ENCODE data around the gene DCAF17. TPM values are rescaled to one million over a fixed set of nuclear protein-coding genes. Genes with fewer than 3 reads are reported as not detected.
A peak's percentile ranks its signal among the peaks of the same experiment; 100 is the strongest.

Gene DCAF17
- total and polyA plus RNA-seq, 2 experiments from 2014 or later: 10.6 to 14.4 TPM

- Histone ChIP-seq H2AFZ (no peak overlapping the region), H3K4me3 (no peak overlapping the region), H3K4me1 (ENCODE audit: insufficient read depth) (peaks cover 20% of the 10 kb centered on the region), H3K9me2 (ENCODE audit: insufficient read depth) (no peaks in the 10 kb centered on the region), H3K9me3 (ENCODE audit: low read depth) (no peaks in the 10 kb centered on the region), H3F3A (ENCODE audit: insufficient read depth) (no peaks in the 10 kb centered on the region), H3K27me3 (replicated peaks; ENCODE audit: insufficient read depth) (no peaks in the 10 kb centered on the region), H3K9ac (no peak overlapping the region), H3K36me3 (ENCODE audit: low read depth) (no peaks in the 10 kb centered on the region), H3K27ac (no peak overlapping the region), H3K79me2 (ENCODE audit: insufficient read depth) (peaks cover 43% of the 10 kb centered on the region), H3K4me2 (ENCODE audit: unreplicated experiment) (peak overlapping the region; percentile 8), H4K20me1 (ENCODE audit: insufficient read depth) (no peaks in the 10 kb centered on the region)
- TF ChIP-seq EZH2phosphoT487 (IDR thresholded peaks at IDR 0.05; ENCODE audit: insufficient read depth, low read depth) (no peak), EZH2 (IDR thresholded peaks at IDR 0.05; ENCODE audit: insufficient read depth, poor library complexity, severe bottlenecking) (no peak)
- WGBS, 2 experiments (ENCODE audit: low coverage in 1 of 2, low lambda C conversion rate in 2 of 2, missing lambda C conversion rate in 2 of 2): 76 to 85% methylated on average over 4 of the region's 4 CpGs
- peak; percentile 40 for DNase-seq
- in situ Hi-C loops (cut with MboI): loop anchor here (25.0 kb wide), 1 partner anchor 241 kb away; the partner anchor contains the start of gene TLK1
These were observed 31.0 kb upstream of the DCAF17 start for GRCh38 chr2:171402906-171403580.

GRCh38 chr2:171404261-171404660, 29.8 kb upstream of the DCAF17 start:
- TF ChIP-seq EZH2phosphoT487 (IDR thresholded peaks at IDR 0.05; ENCODE audit: insufficient read depth, low read depth) (no peak), EZH2 (IDR thresholded peaks at IDR 0.05; ENCODE audit: insufficient read depth, poor library complexity, severe bottlenecking) (no peak)
- Histone ChIP-seq H2AFZ (no peak overlapping the region), H4K20me1 (ENCODE audit: insufficient read depth) (no peaks in the 10 kb centered on the region), H3K79me2 (ENCODE audit: insufficient read depth) (peaks cover 51% of the 10 kb centered on the region), H3F3A (ENCODE audit: insufficient read depth) (no peaks in the 10 kb centered on the region), H3K9me2 (ENCODE audit: insufficient read depth) (no peaks in the 10 kb centered on the region), H3K9me3 (ENCODE audit: low read depth) (no peaks in the 10 kb centered on the region), H3K9ac (no peak overlapping the region), H3K27ac (peak overlapping the region; percentile 37), H3K27me3 (replicated peaks; ENCODE audit: insufficient read depth) (no peaks in the 10 kb centered on the region), H3K36me3 (ENCODE audit: low read depth) (no peaks in the 10 kb centered on the region), H3K4me1 (ENCODE audit: insufficient read depth) (peaks cover 20% of the 10 kb centered on the region), H3K4me3 (no peak overlapping the region), H3K4me2 (ENCODE audit: unreplicated experiment) (peak overlapping the region; percentile 51)
- in situ Hi-C loops (cut with MboI): loop anchor here (25.0 kb wide), 1 partner anchor 242 kb away; the partner anchor contains the start of gene TLK1
- DNase-seq: peak; percentile 84
- 56% methylated on average over 5 of the region's 5 CpGs for WGBS, 2 experiments (ENCODE audit: low coverage in 1 of 2, low lambda C conversion rate in 2 of 2, missing lambda C conversion rate in 2 of 2)

GRCh38 chr2:171404719-171405118, 29.3 kb upstream of the DCAF17 start:
- WGBS, 2 experiments (ENCODE audit: low coverage in 1 of 2, low lambda C conversion rate in 2 of 2, missing lambda C conversion rate in 2 of 2): 96 to 97% methylated on average over 2 of the region's 2 CpGs
- no peaks in the 10 kb centered on the region for H3K27me3 ChIP-seq (replicated peaks; ENCODE audit: insufficient read depth)
- H3K79me2 ChIP-seq (ENCODE audit: insufficient read depth): peaks cover 55% of the 10 kb centered on the region
- H2AFZ ChIP-seq: no peak overlapping the region
- H3K4me3 ChIP-seq: no peak overlapping the region
- H3K27ac ChIP-seq: peak overlapping the region; percentile 37
- TF ChIP-seq EZH2phosphoT487 (IDR thresholded peaks at IDR 0.05; ENCODE audit: insufficient read depth, low read depth): no peak
- no peak for TF ChIP-seq EZH2 (IDR thresholded peaks at IDR 0.05; ENCODE audit: insufficient read depth, poor library complexity, severe bottlenecking)
- in situ Hi-C loops (cut with MboI): loop anchor here (25.0 kb wide), 1 partner anchor 242 kb away; the partner anchor contains the start of gene TLK1
- no peak overlapping the region for H3K9ac ChIP-seq
- H3K36me3 ChIP-seq (ENCODE audit: low read depth): no peaks in the 10 kb centered on the region
- H3K4me2 ChIP-seq (ENCODE audit: unreplicated experiment): peak overlapping the region; percentile 51
- H3F3A ChIP-seq (ENCODE audit: insufficient read depth): no peaks in the 10 kb centered on the region
- no peaks in the 10 kb centered on the region for H4K20me1 ChIP-seq (ENCODE audit: insufficient read depth)
- H3K4me1 ChIP-seq (ENCODE audit: insufficient read depth): peaks cover 23% of the 10 kb centered on the region
- no peak for DNase-seq
- no peaks in the 10 kb centered on the region for H3K9me2 ChIP-seq (ENCODE audit: insufficient read depth)
- H3K9me3 ChIP-seq (ENCODE audit: low read depth): no peaks in the 10 kb centered on the region

GRCh38 chr2:171405546-171405945, 28.5 kb upstream of the DCAF17 start:
- no peaks in the 10 kb centered on the region for H4K20me1 ChIP-seq (ENCODE audit: insufficient read depth)
- H3F3A ChIP-seq (ENCODE audit: insufficient read depth): no peaks in the 10 kb centered on the region
- H3K79me2 ChIP-seq (ENCODE audit: insufficient read depth): peaks cover 63% of the 10 kb centered on the region
- no peak overlapping the region for H2AFZ ChIP-seq
- H3K9ac ChIP-seq: no peak overlapping the region
- no peak for DNase-seq
- no peak overlapping the region for H3K4me3 ChIP-seq
- H3K27ac ChIP-seq: no peak overlapping the region
- TF ChIP-seq EZH2phosphoT487 (IDR thresholded peaks at IDR 0.05; ENCODE audit: insufficient read depth, low read depth) (no peak), EZH2 (IDR thresholded peaks at IDR 0.05; ENCODE audit: insufficient read depth, poor library complexity, severe bottlenecking) (no peak)
- H3K27me3 ChIP-seq (replicated peaks; ENCODE audit: insufficient read depth): no peaks in the 10 kb centered on the region
- in situ Hi-C loops (cut with MboI): loop anchor here (25.0 kb wide), 1 partner anchor 243 kb away; the partner anchor contains the start of gene TLK1
- H3K9me3 ChIP-seq (ENCODE audit: low read depth): no peaks in the 10 kb centered on the region
- H3K9me2 ChIP-seq (ENCODE audit: insufficient read depth): no peaks in the 10 kb centered on the region
- H3K4me2 ChIP-seq (ENCODE audit: unreplicated experiment): no peak overlapping the region
- no peaks in the 10 kb centered on the region for H3K36me3 ChIP-seq (ENCODE audit: low read depth)
- peaks cover 31% of the 10 kb centered on the region for H3K4me1 ChIP-seq (ENCODE audit: insufficient read depth)
- WGBS, 2 experiments (ENCODE audit: low coverage in 1 of 2, low lambda C conversion rate in 2 of 2, missing lambda C conversion rate in 2 of 2): 88 to 96% methylated on average over 1 of the region's 1 CpG

Measured in GM23248 (cell line).